SH-SY5Y (cell line): ENCODE measurements around the gene CRAMP1.

Source experiments
- GATA2 ChIP-seq: IDR thresholded peaks from 2 replicates; pipeline ENCODE4 v1.6.1; 2011; ENCODE audit warnings: mild to moderate bottlenecking, low read depth, low read length
- GATA3 ChIP-seq: IDR thresholded peaks from 2 replicates; pipeline ENCODE4 v1.6.1; 2011; ENCODE audit warnings: low read depth, mild to moderate bottlenecking, low read length, moderate library complexity

GRCh38 chr16:1584926-1585484 is 27.2 kb upstream of the CRAMP1 start:
- TF ChIP-seq GATA2 (no peak), GATA3 (no peak)
